Muscle of back (tissue), 11 donors: ENCODE results near the gene ARHGAP25. TPM values are rescaled to one million over a fixed set of nuclear protein-coding genes. Genes with fewer than 3 reads are reported as not detected.

Experiments
- DNase-seq, 3 donors: peaks; one replicate each; pipeline versions ENCODE4 v3.0.0 to v3.0.0-alpha.2; 2013
- polyA plus RNA-seq, 10 donors: library from polyadenylated mRNA; unstranded; fragments of 120-200 nt; gene quantifications; one replicate each; pipeline ENCODE4 v1.2.1, GENCODE V29; 2013; ENCODE audit not compliant: insufficient read length in 10 of 10

ARHGAP25 gene
- polyA plus RNA-seq, 10 donors: 3.0 to 7.2 (median 4.2) TPM

DNA sequence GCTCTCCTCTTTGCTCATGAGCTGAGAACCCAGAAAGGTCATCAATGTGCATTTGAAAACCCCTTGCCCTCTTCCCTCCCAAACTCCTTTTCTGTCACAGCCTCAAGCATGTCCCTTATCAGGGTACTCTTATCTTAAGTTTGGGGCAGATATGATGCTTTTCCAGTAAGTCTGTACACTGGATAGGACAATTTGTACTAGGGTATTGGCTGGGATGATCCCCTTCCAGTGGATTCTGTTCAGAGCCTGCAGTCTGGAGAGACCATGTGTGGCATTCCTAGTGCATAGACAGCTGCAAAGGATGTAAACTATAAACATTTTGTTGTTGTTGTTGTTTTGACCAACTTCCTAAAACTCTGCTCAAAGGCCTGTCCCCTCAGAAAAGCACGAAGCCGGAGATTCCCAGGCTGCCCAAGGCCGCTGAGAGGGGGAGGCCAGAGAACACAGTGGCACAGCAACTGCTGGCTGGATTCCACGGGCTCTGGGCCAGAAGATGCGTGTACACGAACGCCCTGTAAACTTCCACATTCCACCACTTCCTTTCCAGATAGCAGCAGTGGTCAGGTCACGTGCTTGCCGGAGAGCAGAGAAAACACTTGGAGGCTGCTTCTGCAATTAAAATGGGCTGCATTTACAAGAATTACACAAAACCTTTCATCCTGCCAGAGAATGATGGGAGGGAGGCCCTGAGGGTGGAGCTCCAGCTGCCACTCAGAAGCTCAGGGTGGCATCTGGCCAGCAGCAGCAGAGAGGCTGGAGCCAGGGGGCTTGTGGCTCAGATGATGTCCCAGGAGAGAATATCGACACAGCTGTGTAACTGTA, 94.5 kb downstream of the ARHGAP25 start:
- peak; percentile 89 to 96 (median 90) for DNase-seq

- no peak for DNase-seq
Measured at GRCh38 chr2:68829749-68830148, 95.1 kb downstream of the ARHGAP25 start.

DNA sequence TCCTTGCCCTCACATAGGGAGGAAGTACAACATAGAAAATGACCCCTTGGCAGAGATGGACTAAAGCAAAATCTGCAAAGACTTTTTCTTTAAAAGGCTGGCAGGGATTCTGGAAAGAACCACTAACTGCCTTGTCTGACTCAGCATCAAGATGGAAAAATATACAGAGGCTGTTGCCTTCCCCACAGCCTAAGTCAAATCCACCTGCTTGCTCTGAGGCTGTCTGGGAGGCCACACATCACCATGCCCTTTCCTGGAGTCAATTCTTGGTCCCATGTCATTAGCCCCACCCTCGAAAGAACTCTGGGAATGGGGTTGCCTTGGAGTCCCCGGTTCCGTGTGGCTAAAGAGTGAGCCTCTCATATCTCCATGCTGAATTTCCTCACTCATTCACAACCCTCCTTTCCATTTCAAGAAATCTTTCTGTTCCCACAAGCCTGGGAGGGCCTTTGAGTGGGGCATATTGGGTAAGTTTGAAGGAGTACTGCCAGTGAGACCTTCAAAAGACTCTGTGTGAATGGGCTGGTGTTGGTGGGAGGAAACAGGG, 97.1 kb downstream of the ARHGAP25 start:
- peak in 2 of 3 donors; percentile 40 to 62 for DNase-seq

DNA sequence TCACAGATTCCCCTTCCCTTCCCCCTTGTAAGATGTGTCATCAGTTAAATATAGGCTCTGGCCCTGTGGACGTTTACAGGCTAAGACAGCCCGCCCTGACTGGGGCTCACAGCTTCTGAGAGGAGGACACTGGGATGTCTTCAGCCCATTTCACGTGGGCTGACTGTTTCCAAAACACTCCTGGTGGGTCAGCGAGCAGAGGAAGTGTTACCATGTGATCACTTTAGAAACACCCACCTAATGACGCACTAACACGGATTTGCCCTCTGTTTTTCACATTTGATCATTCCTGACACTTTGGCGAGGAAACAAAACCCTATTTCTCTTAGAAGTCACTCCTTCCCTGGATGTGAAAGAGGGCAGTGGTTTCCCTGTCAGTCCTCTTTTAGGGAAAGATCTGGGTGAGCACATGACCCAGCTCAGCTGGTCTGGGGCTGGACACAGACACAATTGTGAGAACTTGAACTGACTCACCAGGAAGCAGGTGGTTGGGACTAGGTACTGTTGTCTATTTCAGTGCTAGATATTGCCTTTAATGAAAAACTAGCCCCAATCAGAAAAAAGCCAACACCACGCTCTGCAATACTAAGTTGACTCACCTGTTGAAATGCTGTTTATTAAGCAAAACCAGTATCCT, 97.7 kb downstream of the ARHGAP25 start:
- peak; percentile 37 to 70 (median 52) for DNase-seq

DNA sequence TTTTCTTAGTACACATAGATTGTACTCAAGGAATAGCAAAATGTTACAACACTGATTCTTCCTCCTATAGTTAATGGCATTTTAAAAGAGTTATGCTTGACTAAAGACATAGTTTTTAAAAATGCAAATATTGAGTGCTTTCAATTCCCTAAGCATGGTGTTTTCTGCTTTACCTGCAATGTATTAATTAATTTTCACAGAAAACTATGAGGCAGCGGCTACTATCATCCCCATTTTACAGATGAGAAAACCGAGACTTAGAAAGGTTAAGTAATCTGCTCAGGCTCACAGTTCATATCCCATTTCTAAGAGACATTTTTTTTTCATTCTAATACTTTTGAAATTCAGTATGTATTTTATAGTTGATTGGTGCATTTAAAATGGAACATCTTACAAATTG, 98.6 kb downstream of the ARHGAP25 start:
- no peak for DNase-seq

DNA sequence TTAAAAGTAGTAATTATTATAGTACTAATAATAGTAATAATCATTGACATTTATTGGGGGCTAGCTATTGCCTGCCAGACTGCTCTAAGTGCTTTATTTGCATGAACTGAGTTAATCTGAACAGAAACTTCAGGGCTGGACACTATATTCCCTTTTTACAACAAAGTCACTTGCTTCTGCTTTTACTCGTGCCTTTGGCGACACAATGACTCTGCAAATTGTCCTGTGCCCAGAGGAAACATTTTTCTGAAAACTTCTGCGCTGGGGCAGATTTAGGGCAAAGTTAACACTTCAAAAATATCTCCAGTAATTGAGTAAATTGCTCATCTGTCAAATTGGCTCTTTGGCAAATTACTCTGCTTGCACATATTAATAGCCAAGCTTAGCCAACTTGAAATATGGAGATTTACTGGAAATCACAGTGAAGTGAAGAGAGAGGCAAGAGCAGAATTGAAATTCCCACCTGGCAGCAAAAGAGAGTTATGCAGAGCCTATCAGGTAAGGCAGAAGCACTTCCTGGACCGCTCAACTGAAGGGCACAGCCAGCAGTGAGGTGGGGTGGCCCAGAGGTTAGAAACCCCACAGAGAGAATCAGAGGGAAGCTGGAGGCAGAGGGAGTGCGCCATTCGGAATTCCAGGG, 100.2 kb downstream of the ARHGAP25 start:
- DNase-seq: no peak

- peak in 1 of 3 donors; percentile 22 for DNase-seq
Measured at GRCh38 chr2:68835621-68836020, 101.0 kb downstream of the ARHGAP25 start.

- peak in 2 of 3 donors; percentile 47 to 59 for DNase-seq
Measured at GRCh38 chr2:68837164-68837860, 102.7 kb downstream of the ARHGAP25 start.

GRCh38 chr2:68837861-68838341, 103.3 kb downstream of the ARHGAP25 start:
- DNase-seq: no peak

DNA sequence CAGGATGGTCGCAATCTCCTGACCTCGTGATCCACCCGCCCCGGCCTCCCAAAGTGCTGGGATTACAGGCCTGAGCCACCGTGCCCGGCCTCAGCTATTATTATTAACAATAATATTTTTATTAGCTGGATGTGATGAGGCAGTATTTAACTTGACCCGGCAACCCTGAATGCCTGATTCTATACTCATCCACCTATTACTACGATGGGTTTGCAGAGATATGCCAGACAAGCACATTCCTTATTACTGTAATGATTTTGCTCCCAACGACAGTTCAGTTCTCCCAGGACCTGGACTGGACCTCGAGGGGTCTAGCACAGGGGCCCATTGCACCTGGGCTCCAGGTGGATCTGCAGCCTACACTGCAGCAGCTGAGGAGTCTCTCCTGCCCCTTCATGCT, 104.0 kb downstream of the ARHGAP25 start:
- no peak for DNase-seq

DNA sequence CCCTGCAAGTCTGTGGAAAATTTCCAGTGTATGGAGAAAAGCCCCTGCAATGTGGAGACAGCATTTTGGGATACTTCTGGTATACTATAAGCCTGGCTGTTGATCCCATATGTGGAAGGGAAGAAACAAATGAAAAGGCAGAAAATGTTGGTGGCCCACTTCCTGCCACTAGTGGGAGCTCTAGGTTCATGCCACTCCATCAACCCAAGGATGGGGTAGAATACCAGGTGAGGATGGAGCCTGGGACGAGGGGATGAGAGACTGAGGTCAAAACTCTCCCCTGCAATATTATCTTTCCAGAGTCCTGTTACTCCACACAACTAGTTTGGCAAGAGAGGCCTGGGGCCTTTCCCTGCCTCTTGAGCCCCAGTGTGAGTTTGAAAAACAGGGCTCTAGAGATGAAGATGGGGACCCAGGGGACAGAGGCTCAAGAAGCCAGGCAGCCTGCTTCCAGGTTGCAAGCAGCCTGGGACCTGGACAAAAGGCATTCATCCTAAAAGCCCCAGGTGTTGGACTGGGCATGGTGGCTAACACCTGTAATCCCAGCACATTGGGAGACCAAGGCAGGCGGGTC, 104.7 kb downstream of the ARHGAP25 start:
- no peak for DNase-seq

GRCh38 chr2:68845043-68845442, 110.4 kb downstream of the ARHGAP25 start:
- DNase-seq: no peak

DNA sequence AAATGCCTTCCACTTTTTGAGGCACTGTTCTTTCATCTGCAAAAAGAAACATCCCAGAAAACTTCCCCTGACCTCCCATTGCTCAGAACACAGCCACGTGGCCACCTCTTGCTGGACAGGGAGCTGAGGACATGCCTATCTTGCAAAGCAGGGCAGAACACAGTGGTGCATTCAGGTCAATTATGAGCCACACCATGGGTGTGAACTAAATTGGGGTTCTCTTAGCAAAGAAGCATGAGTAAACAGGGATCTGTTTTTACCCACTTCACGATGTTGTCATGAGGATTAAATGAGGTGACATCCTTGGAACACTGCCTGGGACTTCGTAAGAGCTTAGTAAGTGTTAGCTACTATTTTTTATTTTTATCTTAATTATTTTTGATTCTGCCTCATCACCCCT, 111.5 kb downstream of the ARHGAP25 start:
- no peak for DNase-seq

DNA sequence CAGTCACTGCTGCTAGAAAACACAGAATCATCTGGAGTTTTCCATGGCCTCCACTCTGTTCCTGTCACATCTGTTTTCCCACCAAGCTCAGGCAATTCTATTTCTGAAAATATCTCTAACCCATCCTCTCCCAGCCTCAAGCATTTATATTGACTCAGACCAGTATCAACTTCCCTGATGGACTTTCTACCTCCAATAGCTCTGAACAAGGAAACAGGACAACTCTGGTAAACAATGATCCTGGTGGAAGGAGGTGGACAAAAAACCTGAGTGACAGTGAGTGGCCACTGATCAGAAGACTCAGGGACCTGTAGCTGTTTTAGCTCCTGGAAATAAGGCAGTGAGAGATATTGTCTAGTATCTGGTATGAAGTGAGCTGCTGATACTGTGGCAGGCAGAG, 113.1 kb downstream of the ARHGAP25 start:
- no peak for DNase-seq

DNA sequence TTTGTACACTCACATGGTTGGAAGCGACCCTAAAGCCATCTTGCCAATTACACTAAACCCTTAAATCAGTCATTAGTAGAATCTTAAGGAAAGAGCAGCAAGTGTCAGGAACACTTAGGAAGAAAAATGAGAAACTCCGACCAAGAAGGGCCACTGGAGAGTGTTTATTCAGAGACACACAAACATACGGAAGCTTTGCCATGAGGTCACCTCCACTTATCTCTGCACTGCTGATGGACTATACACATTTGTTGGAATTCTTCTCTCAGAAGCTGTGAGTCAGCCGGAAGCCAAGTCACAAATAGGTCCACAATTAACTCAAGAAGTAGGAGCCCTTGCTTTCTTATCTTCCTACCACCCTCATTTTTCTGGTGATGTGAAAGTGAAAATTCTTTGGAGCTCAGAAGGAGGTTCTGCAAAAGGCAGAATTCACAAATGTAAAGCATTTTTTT, 115.0 kb downstream of the ARHGAP25 start:
- DNase-seq: no peak

DNA sequence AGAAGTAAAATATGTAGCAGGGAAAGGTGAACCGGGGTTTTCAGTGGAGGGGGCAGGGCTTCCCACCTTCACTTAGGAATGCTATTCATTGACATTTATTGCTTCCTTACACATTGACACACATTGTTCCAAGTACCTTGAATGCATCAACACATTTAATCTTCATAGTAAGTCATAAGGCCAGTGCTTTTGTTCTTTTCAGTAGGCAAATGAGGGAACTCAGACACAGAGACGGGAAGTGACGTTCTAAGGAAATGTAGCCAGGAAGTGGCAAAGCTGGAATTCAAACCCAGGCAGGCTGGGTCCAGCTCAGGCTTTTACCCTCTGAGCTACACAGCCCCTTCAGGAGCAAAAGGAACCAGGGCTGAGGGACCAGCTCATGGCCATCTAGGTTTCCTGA, 115.9 kb downstream of the ARHGAP25 start:
- no peak for DNase-seq

- no peak for DNase-seq
Measured at GRCh38 chr2:68853035-68853434, 118.4 kb downstream of the ARHGAP25 start.

DNA sequence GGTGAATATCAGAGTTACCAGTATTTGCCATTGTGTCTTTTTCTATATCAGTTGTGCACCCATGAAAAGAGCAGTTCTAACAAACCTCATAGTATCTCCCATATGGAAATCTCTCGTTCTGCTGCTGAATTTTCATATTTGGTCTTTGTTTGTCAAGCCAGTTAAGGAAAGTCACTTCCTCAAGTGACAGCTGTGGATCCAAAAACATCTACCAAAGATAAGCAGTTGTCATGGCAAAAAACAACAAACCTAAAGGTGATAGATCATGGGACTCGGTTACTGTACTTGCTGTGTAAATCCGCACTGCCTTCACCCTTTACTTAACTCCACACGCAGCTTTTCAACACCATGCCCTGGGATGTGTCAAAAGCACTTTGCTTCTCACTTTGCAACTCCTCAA, 119.3 kb downstream of the ARHGAP25 start:
- no peak for DNase-seq

DNA sequence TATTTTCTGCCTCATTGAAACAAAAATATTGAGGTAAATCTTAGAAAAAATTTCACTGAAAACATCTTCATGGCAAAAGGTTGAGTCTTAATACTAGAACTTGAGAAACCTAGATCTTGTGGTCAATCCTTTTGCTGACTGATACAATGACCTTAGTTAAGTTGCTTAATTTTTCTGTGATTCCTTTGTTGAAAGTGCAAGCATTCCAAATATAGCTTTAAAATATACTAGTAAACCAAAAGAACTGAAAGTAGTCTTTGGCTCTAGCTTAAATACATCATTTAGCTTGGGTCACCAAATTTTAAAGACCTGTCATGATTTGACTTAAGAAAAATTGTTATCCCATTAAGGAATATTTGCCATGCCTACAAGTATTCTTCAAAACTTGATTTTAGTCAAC, 119.9 kb downstream of the ARHGAP25 start:
- no peak for DNase-seq

DNA sequence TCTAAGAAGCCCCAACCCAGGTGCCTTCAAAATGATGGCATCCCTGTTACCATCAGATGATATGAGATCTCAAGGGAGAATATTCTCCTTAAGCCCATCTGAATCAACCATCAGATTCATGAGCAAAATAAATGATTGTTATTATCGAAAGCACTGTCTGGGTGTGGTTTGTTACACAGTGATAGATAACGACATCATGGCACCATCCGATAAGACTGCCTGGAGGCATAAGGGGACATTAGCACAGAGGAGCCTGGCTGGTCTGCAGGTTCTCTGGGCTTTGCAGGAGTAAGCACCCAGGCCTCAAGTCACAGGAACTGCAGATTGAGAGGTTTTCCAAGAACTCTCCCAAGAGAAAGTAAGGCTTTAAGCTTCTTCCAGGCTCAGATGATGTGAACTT, 120.9 kb downstream of the ARHGAP25 start:
- no peak for DNase-seq

- DNase-seq: no peak
Measured at GRCh38 chr2:68857202-68857845, 122.7 kb downstream of the ARHGAP25 start.
